ENCODE data around the gene ITPR1. TPM values are rescaled to one million over a fixed set of nuclear protein-coding genes. Genes with fewer than 3 reads are reported as not detected.

Gene ITPR1
- total and polyA plus RNA-seq, 10 of the 15 experiments (the other 5 are each of a cell fraction or from before 2014, with no cell fraction given): 12.2 to 239 (median 28.4) TPM

GRCh38 chr3:4753073-4753691 is 260.0 kb downstream of the ITPR1 start (continued):
- TF ChIP-seq, protein P1, sequence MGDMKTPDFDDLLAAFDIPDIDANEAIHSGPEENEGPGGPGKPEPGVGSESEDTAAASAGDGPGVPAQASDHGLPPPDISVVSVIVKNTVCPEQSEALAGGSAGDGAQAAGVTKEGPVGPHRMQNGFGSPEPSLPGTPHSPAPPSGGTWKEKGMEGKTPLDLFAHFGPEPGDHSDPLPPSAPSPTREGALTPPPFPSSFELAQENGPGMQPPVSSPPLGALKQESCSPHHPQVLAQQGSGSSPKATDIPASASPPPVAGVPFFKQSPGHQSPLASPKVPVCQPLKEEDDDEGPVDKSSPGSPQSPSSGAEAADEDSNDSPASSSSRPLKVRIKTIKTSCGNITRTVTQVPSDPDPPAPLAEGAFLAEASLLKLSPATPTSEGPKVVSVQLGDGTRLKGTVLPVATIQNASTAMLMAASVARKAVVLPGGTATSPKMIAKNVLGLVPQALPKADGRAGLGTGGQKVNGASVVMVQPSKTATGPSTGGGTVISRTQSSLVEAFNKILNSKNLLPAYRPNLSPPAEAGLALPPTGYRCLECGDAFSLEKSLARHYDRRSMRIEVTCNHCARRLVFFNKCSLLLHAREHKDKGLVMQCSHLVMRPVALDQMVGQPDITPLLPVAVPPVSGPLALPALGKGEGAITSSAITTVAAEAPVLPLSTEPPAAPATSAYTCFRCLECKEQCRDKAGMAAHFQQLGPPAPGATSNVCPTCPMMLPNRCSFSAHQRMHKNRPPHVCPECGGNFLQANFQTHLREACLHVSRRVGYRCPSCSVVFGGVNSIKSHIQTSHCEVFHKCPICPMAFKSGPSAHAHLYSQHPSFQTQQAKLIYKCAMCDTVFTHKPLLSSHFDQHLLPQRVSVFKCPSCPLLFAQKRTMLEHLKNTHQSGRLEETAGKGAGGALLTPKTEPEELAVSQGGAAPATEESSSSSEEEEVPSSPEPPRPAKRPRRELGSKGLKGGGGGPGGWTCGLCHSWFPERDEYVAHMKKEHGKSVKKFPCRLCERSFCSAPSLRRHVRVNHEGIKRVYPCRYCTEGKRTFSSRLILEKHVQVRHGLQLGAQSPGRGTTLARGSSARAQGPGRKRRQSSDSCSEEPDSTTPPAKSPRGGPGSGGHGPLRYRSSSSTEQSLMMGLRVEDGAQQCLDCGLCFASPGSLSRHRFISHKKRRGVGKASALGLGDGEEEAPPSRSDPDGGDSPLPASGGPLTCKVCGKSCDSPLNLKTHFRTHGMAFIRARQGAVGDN (IDR thresholded peaks at IDR 0.05): peak; percentile 7
- TF ChIP-seq CBX5 (IDR thresholded peaks at IDR 0.05; ENCODE audit: low read depth): no peak
- no peak for TF ChIP-seq MEF2B (IDR thresholded peaks at IDR 0.05; ENCODE audit: partially characterized antibody, poor library complexity, severe bottlenecking)
- no peak for TF ChIP-seq NFXL1 (IDR thresholded peaks at IDR 0.05; ENCODE audit: borderline replicate concordance)
- TF ChIP-seq, protein P2, sequence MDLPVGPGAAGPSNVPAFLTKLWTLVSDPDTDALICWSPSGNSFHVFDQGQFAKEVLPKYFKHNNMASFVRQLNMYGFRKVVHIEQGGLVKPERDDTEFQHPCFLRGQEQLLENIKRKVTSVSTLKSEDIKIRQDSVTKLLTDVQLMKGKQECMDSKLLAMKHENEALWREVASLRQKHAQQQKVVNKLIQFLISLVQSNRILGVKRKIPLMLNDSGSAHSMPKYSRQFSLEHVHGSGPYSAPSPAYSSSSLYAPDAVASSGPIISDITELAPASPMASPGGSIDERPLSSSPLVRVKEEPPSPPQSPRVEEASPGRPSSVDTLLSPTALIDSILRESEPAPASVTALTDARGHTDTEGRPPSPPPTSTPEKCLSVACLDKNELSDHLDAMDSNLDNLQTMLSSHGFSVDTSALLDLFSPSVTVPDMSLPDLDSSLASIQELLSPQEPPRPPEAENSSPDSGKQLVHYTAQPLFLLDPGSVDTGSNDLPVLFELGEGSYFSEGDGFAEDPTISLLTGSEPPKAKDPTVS (IDR thresholded peaks at IDR 0.05; ENCODE audit: low read depth, low read length): no peak
- TF ChIP-seq SUPT20H (IDR thresholded peaks at IDR 0.05; ENCODE audit: borderline replicate concordance, control insufficient read depth, low read depth, low read length): no peak
- TF ChIP-seq MXI1 (IDR thresholded peaks at IDR 0.05; ENCODE audit: low read depth, low read length): no peak
- no peak for TF ChIP-seq SRF (IDR thresholded peaks at IDR 0.05; ENCODE audit: low read depth in 2 of 2, low read length in 2 of 2)
- peak; percentile 20; the same call in 1 of the 2 replicates for TF ChIP-seq POLR2AphosphoS5 (IDR thresholded peaks at IDR 0.05; ENCODE audit: low read length)
- TF ChIP-seq KAT2A (conservative IDR thresholded peaks at IDR 0.05; ENCODE audit: control insufficient read depth, low read depth, low read length): no peak
- TF ChIP-seq PBX3 (IDR thresholded peaks at IDR 0.05; ENCODE audit: insufficient replicate concordance, low read depth, low read length): no peak
- TF ChIP-seq MLLT1 (IDR thresholded peaks at IDR 0.05): peak; percentile 91

Data from GM12878 (cell line).